Retina (tissue), 1 donor: Measurements from ENCODE around the gene CTSL.
"Not testable (repeated sequence)": the region's sequence is repeated elsewhere in the genome, so short reads cannot be mapped to it uniquely, and the experiment has no call there.

ENCODE experiments used
- DNase-seq: peaks from one replicate; pipeline ENCODE4 v3.0.0-alpha.2; 2016

The CTSL gene

GRCh38 chr9:87722393-87723088 lies 3.4 kb upstream of the CTSL start:
- DNase-seq, result no peak

DNA sequence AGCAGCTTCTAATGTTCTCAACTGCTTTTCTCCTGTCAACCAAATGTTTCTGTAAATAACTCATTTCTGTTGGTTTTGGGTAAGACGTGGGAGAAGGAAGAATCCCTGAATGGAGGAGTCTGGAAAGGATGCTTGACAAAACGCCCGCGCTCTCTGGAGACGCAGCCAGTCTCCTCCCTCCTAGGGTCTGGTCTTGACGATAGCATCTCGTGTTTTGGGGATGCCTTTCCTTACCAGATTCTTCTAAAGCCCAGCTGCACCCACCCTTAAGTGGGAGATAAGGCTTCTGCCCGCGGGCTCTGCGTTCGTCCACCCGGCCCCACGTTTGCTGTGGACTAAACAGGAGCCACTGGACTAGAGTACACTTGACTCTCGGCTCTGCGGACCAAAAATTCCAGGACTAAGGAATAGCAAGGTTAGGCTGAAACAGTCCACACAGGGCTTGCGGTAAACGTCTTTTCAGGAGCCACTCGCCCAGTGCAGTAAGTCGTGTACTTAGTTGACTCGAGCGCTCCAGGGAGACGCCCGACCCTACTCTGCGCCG lies 491 bp upstream of the CTSL start:
- DNase-seq, result no peak

DNA sequence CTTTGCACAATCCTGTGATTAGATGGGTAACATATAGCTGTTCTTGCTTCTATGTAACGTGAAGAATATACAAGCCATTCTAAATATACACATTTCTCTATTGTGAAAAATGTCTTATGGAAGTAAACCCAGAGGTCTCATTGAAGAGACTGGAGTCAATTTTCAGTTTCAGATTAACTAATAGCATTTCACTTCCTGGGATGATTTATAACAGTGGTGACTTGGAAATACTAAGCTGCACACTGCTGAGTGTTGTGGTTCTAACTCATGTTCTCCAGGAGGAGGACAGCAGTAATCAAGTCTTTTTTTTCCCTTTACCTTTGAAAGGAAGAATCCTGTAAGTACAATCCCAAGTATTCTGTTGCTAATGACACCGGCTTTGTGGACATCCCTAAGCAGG lies 3.3 kb downstream of the CTSL start:
- DNase-seq, result no peak

DNA sequence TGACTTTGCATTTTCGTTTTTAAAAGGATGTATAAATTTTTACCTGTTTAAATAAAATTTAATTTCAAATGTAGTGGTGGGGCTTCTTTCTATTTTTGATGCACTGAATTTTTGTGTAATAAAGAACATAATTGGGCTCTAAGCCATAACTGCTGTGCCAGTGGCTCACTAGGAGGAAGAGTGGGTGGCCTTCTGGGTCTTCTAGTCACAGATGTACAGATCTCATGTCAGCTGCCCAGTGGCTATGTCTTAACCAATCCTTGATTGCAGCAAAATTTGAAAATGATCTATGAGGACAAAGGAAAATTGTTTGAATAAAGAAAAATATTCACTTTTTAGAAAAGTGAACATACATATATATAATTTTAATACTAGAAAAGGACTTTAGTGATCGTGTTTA lies 5.4 kb downstream of the CTSL start:
- no peak for DNase-seq

- no peak for DNase-seq
Observed at GRCh38 chr9:87732344-87732743, 6.4 kb downstream of the CTSL start.

GRCh38 chr9:87732756-87733155 lies 6.8 kb downstream of the CTSL start:
- no peak for DNase-seq

- DNase-seq, result no peak
Observed at GRCh38 chr9:87733273-87734052, 7.5 kb downstream of the CTSL start.

DNA sequence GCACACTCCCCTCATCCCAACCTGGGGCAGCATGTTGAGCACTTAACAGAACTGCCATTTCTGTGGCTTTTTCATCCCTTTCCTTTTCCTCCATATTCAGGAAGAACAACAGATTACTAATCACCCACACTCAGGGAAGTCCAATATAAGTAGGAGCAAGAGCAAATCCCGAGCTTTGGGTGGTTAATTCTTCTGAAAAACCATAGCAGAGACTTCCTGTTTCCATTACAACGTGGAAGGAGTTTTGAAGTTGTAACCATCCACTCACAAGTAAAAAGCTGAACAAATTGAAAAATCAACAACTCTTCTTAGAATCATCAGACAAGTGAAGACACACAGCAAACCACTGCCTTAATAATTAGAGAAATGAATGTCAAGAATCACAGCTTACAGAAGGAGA lies 8.2 kb downstream of the CTSL start:
- DNase-seq, result no peak

- DNase-seq, result no peak
Observed at GRCh38 chr9:87739546-87739945, 13.6 kb downstream of the CTSL start.

- DNase-seq, result no peak
Observed at GRCh38 chr9:87740209-87740608, 14.3 kb downstream of the CTSL start.

GRCh38 chr9:87741326-87741725 lies 15.4 kb downstream of the CTSL start:
- DNase-seq, result no peak

DNA sequence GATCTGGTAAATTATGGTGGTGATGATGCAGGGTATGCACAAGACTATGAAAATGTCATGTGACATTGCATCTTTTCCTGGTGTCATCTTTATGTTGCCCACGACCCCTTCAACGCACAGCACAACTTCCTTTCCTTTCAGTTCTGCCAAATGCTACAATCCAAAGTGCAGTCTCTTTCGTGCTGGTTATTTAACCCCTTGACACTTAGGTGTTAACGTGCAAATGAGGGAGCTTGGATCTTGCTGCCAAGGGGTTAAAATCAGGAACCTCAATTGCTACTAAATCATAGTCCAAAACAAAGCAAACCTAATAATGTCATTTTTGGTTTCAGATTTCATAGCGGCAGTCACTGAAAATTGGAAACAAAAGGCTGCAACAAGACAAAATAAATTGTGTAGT lies 16.0 kb downstream of the CTSL start:
- DNase-seq, result no peak

DNA sequence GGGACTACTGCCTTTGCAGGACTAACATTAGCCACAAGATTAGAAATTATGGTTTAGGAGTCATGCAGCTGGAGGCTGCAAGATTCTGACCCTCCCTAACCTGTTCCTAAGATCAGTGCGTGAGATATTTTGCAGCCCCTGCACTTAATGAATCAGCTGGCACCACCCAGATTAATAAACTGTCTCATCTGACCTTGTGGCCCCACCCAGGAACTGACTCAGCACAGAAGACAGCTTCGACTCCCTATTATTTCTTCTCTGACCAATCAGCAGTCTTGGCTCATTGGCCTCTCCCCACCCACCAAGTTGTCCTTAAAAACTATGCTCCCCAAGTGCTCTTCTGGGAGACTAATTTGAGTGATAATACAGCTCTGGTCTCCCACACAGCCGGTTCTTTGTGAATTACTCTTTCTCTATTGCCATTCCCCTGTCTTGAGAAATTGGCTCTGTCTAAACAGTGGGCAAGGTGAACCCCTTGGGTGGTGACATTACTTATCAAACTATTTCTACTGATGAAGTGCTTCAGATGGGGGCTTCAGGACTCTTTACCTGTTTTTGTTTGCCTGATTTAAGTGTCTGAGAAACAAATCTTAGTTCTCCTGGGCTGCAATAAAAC lies 17.0 kb downstream of the CTSL start:
- DNase-seq, result no peak

- DNase-seq, result not testable (repeated sequence)
Observed at GRCh38 chr9:87744247-87744646, 18.3 kb downstream of the CTSL start.

- no peak for DNase-seq
Observed at GRCh38 chr9:87746186-87746585, 20.3 kb downstream of the CTSL start.

DNA sequence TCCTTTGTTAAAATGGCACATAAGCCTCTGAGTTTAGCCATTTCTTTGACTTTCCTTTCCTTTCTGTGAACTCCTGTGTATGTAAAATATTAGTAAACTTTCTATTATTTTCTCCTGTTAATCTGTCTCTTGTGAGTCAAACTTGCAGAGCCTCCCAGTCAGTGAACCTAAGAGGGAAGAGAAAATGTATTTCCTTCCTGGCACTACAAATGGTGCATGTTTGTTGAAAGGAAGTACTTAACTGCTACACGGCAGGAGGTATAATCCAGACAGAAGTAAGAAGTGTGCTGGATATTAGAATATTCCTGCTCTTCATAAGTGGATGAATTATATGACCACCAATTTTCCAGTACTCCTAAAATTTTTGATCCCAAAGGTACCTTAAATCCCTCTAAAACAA lies 23.0 kb downstream of the CTSL start:
- no peak for DNase-seq

DNA sequence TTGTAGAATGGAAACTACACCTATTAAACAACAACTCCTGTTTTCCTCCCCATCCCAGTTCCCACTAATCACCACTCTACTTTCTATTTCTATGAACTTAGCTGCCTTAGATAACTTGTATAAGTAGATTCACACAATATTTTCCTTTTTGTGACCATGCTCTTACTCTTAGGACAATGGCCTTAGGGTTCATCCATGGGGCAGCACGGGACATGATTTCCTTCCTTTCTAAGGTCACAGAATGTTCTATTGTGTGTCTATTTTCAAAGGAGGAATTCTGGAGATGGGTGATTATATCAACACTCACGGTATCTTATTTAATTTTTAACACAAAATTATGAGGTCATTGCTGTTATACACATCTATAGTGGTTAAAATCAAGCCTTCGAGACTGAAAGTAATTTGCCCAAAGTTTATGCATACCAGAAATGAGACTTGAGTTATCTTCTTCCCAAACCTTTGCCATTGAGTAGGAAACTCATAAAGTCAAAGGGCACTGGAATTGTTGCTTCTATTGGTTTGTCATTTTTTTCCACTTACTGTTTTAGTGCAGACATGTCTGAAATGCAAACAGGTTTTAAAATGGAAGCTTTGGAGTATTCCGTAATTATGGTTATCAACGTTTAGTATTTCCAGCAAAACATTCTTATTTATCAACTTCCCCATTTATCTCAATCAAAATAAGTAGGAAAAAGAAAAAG lies 23.6 kb downstream of the CTSL start:
- no peak for DNase-seq

DNA sequence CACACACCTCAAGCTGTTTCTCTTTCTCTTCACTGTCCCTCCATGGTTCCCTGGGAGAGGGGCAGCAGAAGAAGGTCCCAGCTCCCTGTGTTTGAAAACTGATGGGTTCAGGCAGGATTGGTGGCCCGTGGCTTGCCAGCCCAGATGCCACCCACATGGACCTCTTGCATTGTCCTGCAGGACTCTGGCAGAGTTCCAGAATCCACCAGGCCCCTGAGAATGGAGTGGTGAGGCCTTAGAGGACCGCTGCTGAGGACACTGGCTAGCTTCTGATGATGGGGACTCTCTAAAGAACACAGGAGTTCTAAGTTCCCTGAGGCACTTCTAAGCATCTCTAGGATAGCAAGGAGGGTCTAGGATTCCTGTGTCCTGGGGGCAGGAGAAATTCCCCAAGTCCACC lies 24.8 kb downstream of the CTSL start:
- DNase-seq, result no peak

DNA sequence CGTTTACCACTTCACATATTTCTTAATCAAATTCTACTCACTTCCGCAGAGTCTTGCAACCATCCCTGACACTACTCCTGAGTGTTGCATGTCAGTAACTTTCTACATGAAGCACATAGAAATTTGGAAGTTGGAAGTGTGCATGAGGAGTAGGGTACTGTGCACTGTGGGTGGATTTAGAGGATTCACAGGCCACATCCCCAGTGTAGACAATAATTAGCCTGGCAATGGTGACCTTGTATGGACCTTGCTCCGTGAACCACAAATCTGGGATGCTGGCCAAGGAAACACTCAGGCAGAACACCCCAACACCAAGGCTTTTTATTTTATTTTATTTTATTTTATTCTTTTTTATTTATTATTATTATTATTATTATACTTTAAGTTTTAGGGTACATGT lies 25.5 kb downstream of the CTSL start:
- DNase-seq, result no peak

- DNase-seq, result no peak
Observed at GRCh38 chr9:87751868-87752267, 25.9 kb downstream of the CTSL start.

DNA sequence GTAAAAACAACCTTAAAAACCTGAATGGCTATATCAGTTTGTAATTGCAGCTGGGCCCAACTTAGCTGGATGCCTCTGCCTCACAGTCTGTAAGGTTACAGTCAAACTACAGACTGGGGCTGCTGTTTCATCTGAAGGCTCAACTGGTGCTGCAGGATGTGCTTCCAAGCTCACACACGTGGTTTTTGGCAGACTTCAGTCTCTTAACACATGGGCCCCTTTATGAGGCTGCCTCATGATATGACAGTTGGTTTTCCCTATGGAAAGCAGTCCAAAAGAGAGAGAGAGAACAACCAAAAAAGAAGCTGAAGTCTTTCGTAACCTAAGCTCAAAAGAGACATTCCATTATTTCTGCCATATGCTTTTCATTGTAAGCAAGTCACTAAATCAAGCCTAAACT lies 27.4 kb downstream of the CTSL start:
- no peak for DNase-seq

DNA sequence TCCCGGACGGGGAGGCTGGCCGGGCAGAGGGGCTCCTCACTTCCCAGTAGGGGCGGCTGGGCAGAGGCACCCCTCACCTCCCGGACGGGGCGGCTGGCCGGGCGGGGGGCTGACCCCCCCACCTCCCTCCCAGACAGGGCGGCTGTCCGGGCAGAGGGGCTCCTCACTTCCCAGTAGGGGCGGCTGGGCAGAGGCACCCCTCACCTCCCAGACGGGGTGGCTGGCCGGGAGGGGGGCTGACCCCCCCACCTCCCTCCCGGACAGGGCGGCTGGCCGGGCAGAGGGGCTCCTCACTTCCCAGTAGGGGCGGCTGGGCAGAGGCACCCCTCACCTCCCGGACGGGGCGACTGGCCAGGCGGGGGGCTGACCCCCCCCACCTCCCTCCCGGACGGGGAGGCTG lies 32.4 kb downstream of the CTSL start:
- DNase-seq, result not testable (repeated sequence)

DNA sequence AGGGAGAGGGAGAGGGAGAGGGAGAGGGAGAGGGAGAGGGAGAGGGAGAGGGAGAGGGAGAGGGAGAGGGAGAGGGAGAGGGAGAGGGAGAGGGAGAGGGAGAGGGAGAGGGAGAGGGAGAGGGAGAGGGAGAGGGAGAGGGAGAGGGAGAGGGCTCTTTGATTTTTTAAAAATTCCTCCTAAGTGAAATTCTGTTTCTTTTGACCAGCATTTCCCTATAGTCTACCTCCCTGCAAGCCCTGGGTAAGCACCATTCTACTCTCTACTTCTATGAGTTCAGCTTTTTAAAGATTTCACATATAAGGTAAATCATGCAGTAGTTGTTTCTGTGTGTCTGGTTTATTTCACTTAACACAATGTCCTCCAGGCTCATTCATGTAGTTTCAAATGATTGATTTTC lies 34.1 kb downstream of the CTSL start:
- not testable (repeated sequence) for DNase-seq
